ENCODE data around the gene SLC5A5.
"Not testable (repeated sequence)": the region's sequence is repeated elsewhere in the genome, so short reads cannot be mapped to it uniquely, and the experiment has no call there.

Gene SLC5A5

GRCh38 chr19:17915940-17916593 lies 44.3 kb downstream of the SLC5A5 start:
- no peak for DNase-seq (ENCODE audit: low read depth, low spot score)
- Histone ChIP-seq H3K36me3 (ENCODE audit: insufficient read depth, insufficient read length, low read length) (no peaks in the 10 kb centered on the region), H3K4me3 (ENCODE audit: insufficient read length, low read depth) (no peak overlapping the region), H3K9me3 (ENCODE audit: insufficient read depth, low read length) (peaks cover 16% of the 10 kb centered on the region; the same call in 1 of the 2 replicates), H3K4me1 (ENCODE audit: insufficient read depth, insufficient read length) (peaks cover 5% of the 10 kb centered on the region), H3K9ac (ENCODE audit: insufficient read length, low read depth) (peak overlapping the region; percentile 50), H3K27me3 (ENCODE audit: insufficient read depth, insufficient read length) (no peaks in the 10 kb centered on the region)
- TF ChIP-seq ZNF274 (IDR thresholded peaks at IDR 0.05; ENCODE audit: low read depth, low read length) = no peak
- TF ChIP-seq SUZ12 (IDR thresholded peaks at IDR 0.05; ENCODE audit: extremely low read depth, insufficient read depth, insufficient read length) = no peak
- no peak for TF ChIP-seq YY1 (IDR thresholded peaks at IDR 0.05; ENCODE audit: insufficient read depth, insufficient read length)

- H3K9ac ChIP-seq (ENCODE audit: insufficient read length, low read depth); H3K4me1 ChIP-seq (ENCODE audit: insufficient read depth, insufficient read length); DNase-seq (ENCODE audit: low read depth, low spot score); H3K4me3 ChIP-seq (ENCODE audit: insufficient read length, low read depth); H3K27me3 ChIP-seq (ENCODE audit: insufficient read depth, insufficient read length); H3K36me3 ChIP-seq (ENCODE audit: insufficient read depth, insufficient read length, low read length): not testable (repeated sequence)
- peaks cover 14% of the 10 kb centered on the region; the same call in 1 of the 2 replicates for H3K9me3 ChIP-seq (ENCODE audit: insufficient read depth, low read length)
Measured at GRCh38 chr19:17918151-17918550, 46.4 kb downstream of the SLC5A5 start.

- H3K9me3 ChIP-seq (ENCODE audit: insufficient read depth, low read length); DNase-seq (ENCODE audit: low read depth, low spot score); H3K9ac ChIP-seq (ENCODE audit: insufficient read length, low read depth); H3K36me3 ChIP-seq (ENCODE audit: insufficient read depth, insufficient read length, low read length); H3K4me3 ChIP-seq (ENCODE audit: insufficient read length, low read depth); H3K27me3 ChIP-seq (ENCODE audit: insufficient read depth, insufficient read length); H3K4me1 ChIP-seq (ENCODE audit: insufficient read depth, insufficient read length): not testable (repeated sequence)
Measured at GRCh38 chr19:17919122-17919521, 47.4 kb downstream of the SLC5A5 start.

- H3K9ac ChIP-seq (ENCODE audit: insufficient read length, low read depth) = no peak overlapping the region
- DNase-seq (ENCODE audit: low read depth, low spot score) = no peak
- no peaks in the 10 kb centered on the region for H3K36me3 ChIP-seq (ENCODE audit: insufficient read depth, insufficient read length, low read length)
- TF ChIP-seq YY1 (IDR thresholded peaks at IDR 0.05; ENCODE audit: insufficient read depth, insufficient read length) (no peak), SUZ12 (IDR thresholded peaks at IDR 0.05; ENCODE audit: extremely low read depth, insufficient read depth, insufficient read length) (no peak), ZNF274 (IDR thresholded peaks at IDR 0.05; ENCODE audit: low read depth, low read length) (no peak)
- H3K27me3 ChIP-seq (ENCODE audit: insufficient read depth, insufficient read length) = no peaks in the 10 kb centered on the region
- peaks cover 5% of the 10 kb centered on the region for H3K4me1 ChIP-seq (ENCODE audit: insufficient read depth, insufficient read length)
- no peak overlapping the region for H3K4me3 ChIP-seq (ENCODE audit: insufficient read length, low read depth)
- H3K9me3 ChIP-seq (ENCODE audit: insufficient read depth, low read length) = peaks cover 9% of the 10 kb centered on the region; the same call in 1 of the 2 replicates
Measured at GRCh38 chr19:17920527-17920926, 48.8 kb downstream of the SLC5A5 start.

GRCh38 chr19:17922138-17922537 lies 50.4 kb downstream of the SLC5A5 start:
- no peaks in the 10 kb centered on the region for H3K27me3 ChIP-seq (ENCODE audit: insufficient read depth, insufficient read length)
- no peak for TF ChIP-seq ZNF274 (IDR thresholded peaks at IDR 0.05; ENCODE audit: low read depth, low read length)
- no peak for TF ChIP-seq YY1 (IDR thresholded peaks at IDR 0.05; ENCODE audit: insufficient read depth, insufficient read length)
- no peak overlapping the region for H3K9ac ChIP-seq (ENCODE audit: insufficient read length, low read depth)
- H3K9me3 ChIP-seq (ENCODE audit: insufficient read depth, low read length) = peaks cover 3% of the 10 kb centered on the region; the same call in 1 of the 2 replicates
- no peaks in the 10 kb centered on the region for H3K36me3 ChIP-seq (ENCODE audit: insufficient read depth, insufficient read length, low read length)
- H3K4me3 ChIP-seq (ENCODE audit: insufficient read length, low read depth) = no peak overlapping the region
- DNase-seq (ENCODE audit: low read depth, low spot score) = no peak
- no peaks in the 10 kb centered on the region for H3K4me1 ChIP-seq (ENCODE audit: insufficient read depth, insufficient read length)

GRCh38 chr19:17926044-17926443 lies 54.3 kb downstream of the SLC5A5 start:
- no peak overlapping the region for H3K4me3 ChIP-seq (ENCODE audit: insufficient read length, low read depth)
- H3K4me1 ChIP-seq (ENCODE audit: insufficient read depth, insufficient read length) = peaks cover 2% of the 10 kb centered on the region
- H3K9me3 ChIP-seq (ENCODE audit: insufficient read depth, low read length) = no peaks in the 10 kb centered on the region
- no peak for DNase-seq (ENCODE audit: low read depth, low spot score)
- no peaks in the 10 kb centered on the region for H3K36me3 ChIP-seq (ENCODE audit: insufficient read depth, insufficient read length, low read length)
- no peak overlapping the region for H3K9ac ChIP-seq (ENCODE audit: insufficient read length, low read depth)
- no peak for TF ChIP-seq SUZ12 (IDR thresholded peaks at IDR 0.05; ENCODE audit: extremely low read depth, insufficient read depth, insufficient read length)
- no peak for TF ChIP-seq YY1 (IDR thresholded peaks at IDR 0.05; ENCODE audit: insufficient read depth, insufficient read length)
- TF ChIP-seq ZNF274 (IDR thresholded peaks at IDR 0.05; ENCODE audit: low read depth, low read length) = no peak
- H3K27me3 ChIP-seq (ENCODE audit: insufficient read depth, insufficient read length) = no peaks in the 10 kb centered on the region

GRCh38 chr19:17929056-17929455 lies 57.3 kb downstream of the SLC5A5 start:
- no peaks in the 10 kb centered on the region for H3K27me3 ChIP-seq (ENCODE audit: insufficient read depth, insufficient read length)
- H3K36me3 ChIP-seq (ENCODE audit: insufficient read depth, insufficient read length, low read length) = no peaks in the 10 kb centered on the region
- H3K9me3 ChIP-seq (ENCODE audit: insufficient read depth, low read length) = no peaks in the 10 kb centered on the region
- no peak for DNase-seq (ENCODE audit: low read depth, low spot score)
- no peak overlapping the region for H3K4me3 ChIP-seq (ENCODE audit: insufficient read length, low read depth)
- TF ChIP-seq SUZ12 (IDR thresholded peaks at IDR 0.05; ENCODE audit: extremely low read depth, insufficient read depth, insufficient read length) (no peak), ZNF274 (IDR thresholded peaks at IDR 0.05; ENCODE audit: low read depth, low read length) (no peak), YY1 (IDR thresholded peaks at IDR 0.05; ENCODE audit: insufficient read depth, insufficient read length) (no peak)
- no peak overlapping the region for H3K9ac ChIP-seq (ENCODE audit: insufficient read length, low read depth)
- peaks cover 2% of the 10 kb centered on the region for H3K4me1 ChIP-seq (ENCODE audit: insufficient read depth, insufficient read length)
